IPS DF 4.7 (cell line): Measurements from ENCODE around the gene MARK3.
"Not testable (repeated sequence)": the region's sequence is repeated elsewhere in the genome, so short reads cannot be mapped to it uniquely, and the experiment has no call there.

Source experiments
- DNase-seq: peaks from one replicate; pipeline ENCODE4 v3.0.0-alpha.2; 2013; ENCODE audit warnings: low spot score; ENCODE audit errors: extremely low read depth

The MARK3 gene

GRCh38 chr14:103385152-103385928 lies at the start of gene MARK3:
Gene MARK3 (plus strand): TSS chr14:103385415. CDS start chr14:103386030, 615 bp downstream.
- peak; percentile 82 for DNase-seq

GRCh38 chr14:103336191-103336590 lies 49.0 kb upstream of the MARK3 start:
- no peak for DNase-seq

GRCh38 chr14:103337794-103338193 lies 47.4 kb upstream of the MARK3 start:
- DNase-seq, result no peak

GRCh38 chr14:103339561-103339960 lies 45.7 kb upstream of the MARK3 start:
- DNase-seq, result no peak

- DNase-seq, result no peak
Observed at GRCh38 chr14:103340480-103341212, 44.6 kb upstream of the MARK3 start.

- DNase-seq, result no peak
Observed at GRCh38 chr14:103341250-103342129, 43.7 kb upstream of the MARK3 start.

GRCh38 chr14:103343164-103343879 lies 41.9 kb upstream of the MARK3 start:
- DNase-seq, result no peak

GRCh38 chr14:103343905-103344797 lies 41.1 kb upstream of the MARK3 start:
- DNase-seq, result no peak

- no peak for DNase-seq
Observed at GRCh38 chr14:103346286-103346685, 38.9 kb upstream of the MARK3 start.

GRCh38 chr14:103347091-103347815 lies 38.0 kb upstream of the MARK3 start:
- DNase-seq, result no peak

GRCh38 chr14:103348154-103348553 lies 37.1 kb upstream of the MARK3 start:
- DNase-seq, result no peak

GRCh38 chr14:103349982-103350381 lies 35.2 kb upstream of the MARK3 start:
- DNase-seq, result no peak

- DNase-seq, result no peak
Observed at GRCh38 chr14:103353362-103353761, 31.9 kb upstream of the MARK3 start.

- DNase-seq, result no peak
Observed at GRCh38 chr14:103354141-103354540, 31.1 kb upstream of the MARK3 start.

GRCh38 chr14:103356024-103356682 lies 29.1 kb upstream of the MARK3 start:
- no peak for DNase-seq

GRCh38 chr14:103357552-103357951 lies 27.7 kb upstream of the MARK3 start:
- DNase-seq, result not testable (repeated sequence)

- DNase-seq, result no peak
Observed at GRCh38 chr14:103360548-103360947, 24.7 kb upstream of the MARK3 start.

- DNase-seq, result no peak
Observed at GRCh38 chr14:103361867-103362266, 23.3 kb upstream of the MARK3 start.

GRCh38 chr14:103362780-103363179 lies 22.4 kb upstream of the MARK3 start:
- no peak for DNase-seq
